BE2C (cell line): ENCODE measurements around the gene MAGEA2B.
"Not testable (repeated sequence)": the region's sequence is repeated elsewhere in the genome, so short reads cannot be mapped to it uniquely, and the experiment has no call there.

Experiments
- DNase-seq: peaks from one replicate; pipeline ENCODE4 v3.0.0-alpha.2; 2020
- H3K27me3 ChIP-seq: fragments of 250-450 bp; sonication (Bioruptor Pico); 2 replicates; pipeline ENCODE4 v1.5.1; 2020; ENCODE audit warnings: mild to moderate bottlenecking
- H3K36me3 ChIP-seq: fragments of 250-450 bp; sonication (Bioruptor Pico); 2 replicates; pipeline ENCODE4 v1.5.1; 2020; ENCODE audit warnings: mild to moderate bottlenecking
- H3K4me1 ChIP-seq: fragments of 250-450 bp; sonication (Bioruptor Pico); 2 replicates; pipeline ENCODE4 v1.5.1; 2020
- H3K4me3 ChIP-seq: 2 replicates; pipeline ENCODE4 v1.5.1; 2011; ENCODE audit warnings: low read depth, low read length
- H3K9me3 ChIP-seq: fragments of 250-450 bp; sonication (Bioruptor Pico); 2 replicates; pipeline ENCODE4 v1.5.1; 2020
- TF ChIP-seq, protein P1 (sequence below): IDR thresholded peaks from 2 replicates; pipeline ENCODE4 v1.5.1; 2012; ENCODE audit warnings: mild to moderate bottlenecking, low read depth, low read length

The MAGEA2B gene

GRCh38 chrX:152725409-152725808 lies 11.0 kb downstream of the MAGEA2B start:
- H3K4me1 ChIP-seq = no peaks in the 10 kb centered on the region
- TF ChIP-seq, protein P1, sequence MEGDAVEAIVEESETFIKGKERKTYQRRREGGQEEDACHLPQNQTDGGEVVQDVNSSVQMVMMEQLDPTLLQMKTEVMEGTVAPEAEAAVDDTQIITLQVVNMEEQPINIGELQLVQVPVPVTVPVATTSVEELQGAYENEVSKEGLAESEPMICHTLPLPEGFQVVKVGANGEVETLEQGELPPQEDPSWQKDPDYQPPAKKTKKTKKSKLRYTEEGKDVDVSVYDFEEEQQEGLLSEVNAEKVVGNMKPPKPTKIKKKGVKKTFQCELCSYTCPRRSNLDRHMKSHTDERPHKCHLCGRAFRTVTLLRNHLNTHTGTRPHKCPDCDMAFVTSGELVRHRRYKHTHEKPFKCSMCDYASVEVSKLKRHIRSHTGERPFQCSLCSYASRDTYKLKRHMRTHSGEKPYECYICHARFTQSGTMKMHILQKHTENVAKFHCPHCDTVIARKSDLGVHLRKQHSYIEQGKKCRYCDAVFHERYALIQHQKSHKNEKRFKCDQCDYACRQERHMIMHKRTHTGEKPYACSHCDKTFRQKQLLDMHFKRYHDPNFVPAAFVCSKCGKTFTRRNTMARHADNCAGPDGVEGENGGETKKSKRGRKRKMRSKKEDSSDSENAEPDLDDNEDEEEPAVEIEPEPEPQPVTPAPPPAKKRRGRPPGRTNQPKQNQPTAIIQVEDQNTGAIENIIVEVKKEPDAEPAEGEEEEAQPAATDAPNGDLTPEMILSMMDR = no peak
- no peak for DNase-seq

GRCh38 chrX:152733261-152733975 lies 19.0 kb downstream of the MAGEA2B start, which contains the start of the genes CSAG1 and MAGEA12:
Gene CSAG1, minus strand, starts transcription at chrX:152733721. Its CDS starts 1,261 bp downstream, at chrX:152732460.
Gene MAGEA12, plus strand, starts transcription at chrX:152733757. Its CDS starts 2,405 bp downstream, at chrX:152736162.
- H3K27me3 ChIP-seq = no peaks in the 10 kb centered on the region
- no peaks in the 10 kb centered on the region for H3K4me1 ChIP-seq
- no peaks in the 10 kb centered on the region for H3K9me3 ChIP-seq
- TF ChIP-seq, protein P1 = no peak
- no peak within 1 kb of the TSS for H3K4me3 ChIP-seq
- no peak for DNase-seq
- no peaks in the 10 kb centered on the region for H3K36me3 ChIP-seq

More at GRCh38 chrX:152725409-152725808, 11.0 kb downstream of the MAGEA2B start:
- Histone ChIP-seq H3K27me3 (no peaks in the 10 kb centered on the region), H3K9me3 (no peaks in the 10 kb centered on the region), H3K36me3 (no peaks in the 10 kb centered on the region), H3K4me3 (no peak overlapping the region)

DNA sequence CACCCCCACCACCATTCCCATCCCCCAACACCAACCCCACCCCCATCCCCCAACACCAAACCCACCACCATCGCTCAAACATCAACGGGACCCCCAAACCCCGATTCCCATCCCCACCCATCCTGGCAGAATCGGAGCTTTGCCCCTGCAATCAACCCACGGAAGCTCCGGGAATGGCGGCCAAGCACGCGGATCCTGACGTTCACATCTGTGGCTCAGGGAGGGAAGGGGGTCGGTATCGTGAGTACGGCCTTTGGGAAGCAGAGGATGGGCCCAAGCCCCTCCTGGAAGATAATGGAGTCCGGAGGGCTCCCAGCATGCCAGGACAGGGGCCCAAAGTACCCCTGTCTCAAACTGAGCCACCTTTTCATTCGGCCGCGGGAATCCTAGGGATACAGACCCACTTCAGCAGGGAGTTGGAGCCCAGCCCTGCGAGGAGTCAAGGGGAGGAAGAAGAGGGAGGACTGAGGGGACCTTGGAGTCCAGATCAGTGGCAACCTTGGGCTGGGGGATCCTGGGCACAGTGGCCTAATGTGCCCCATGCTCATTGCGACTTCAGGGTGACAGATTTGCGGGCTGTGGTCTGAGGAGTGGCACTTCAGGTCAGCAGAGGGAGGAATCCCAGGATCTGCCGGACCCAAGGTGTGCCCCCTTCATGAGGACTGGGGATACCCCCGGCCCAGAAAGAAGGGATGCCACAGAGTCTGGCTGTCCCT lies 19.9 kb downstream of the MAGEA2B start:
- not testable (repeated sequence) for H3K27me3 ChIP-seq, H3K4me3 ChIP-seq, H3K4me1 ChIP-seq, H3K36me3 ChIP-seq, DNase-seq, H3K9me3 ChIP-seq

DNA sequence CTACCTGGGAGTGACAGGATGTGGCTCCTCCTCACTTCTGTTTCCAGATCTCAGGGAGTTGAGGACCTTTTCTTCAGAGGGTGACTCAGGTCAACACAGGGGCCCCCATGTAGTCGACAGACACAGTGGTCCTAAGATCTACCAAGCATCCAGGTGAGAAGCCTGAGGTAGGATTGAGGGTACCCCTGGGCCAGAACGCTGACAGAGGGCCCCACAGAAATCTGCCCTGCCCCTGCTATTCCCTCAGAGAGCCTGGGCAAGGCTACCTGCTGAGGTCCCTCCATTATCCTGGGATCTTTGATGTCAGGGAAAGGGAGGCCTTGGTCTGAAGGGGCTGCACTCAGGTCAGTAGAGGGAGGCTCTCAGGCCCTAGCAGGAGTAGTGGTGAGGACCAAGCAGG lies 20.7 kb downstream of the MAGEA2B start:
- TF ChIP-seq, protein P1 = no peak
- Histone ChIP-seq H3K4me1 (no peaks in the 10 kb centered on the region), H3K9me3 (no peaks in the 10 kb centered on the region), H3K4me3 (no peak overlapping the region), H3K36me3 (no peaks in the 10 kb centered on the region), H3K27me3 (no peaks in the 10 kb centered on the region)
- DNase-seq = no peak

DNA sequence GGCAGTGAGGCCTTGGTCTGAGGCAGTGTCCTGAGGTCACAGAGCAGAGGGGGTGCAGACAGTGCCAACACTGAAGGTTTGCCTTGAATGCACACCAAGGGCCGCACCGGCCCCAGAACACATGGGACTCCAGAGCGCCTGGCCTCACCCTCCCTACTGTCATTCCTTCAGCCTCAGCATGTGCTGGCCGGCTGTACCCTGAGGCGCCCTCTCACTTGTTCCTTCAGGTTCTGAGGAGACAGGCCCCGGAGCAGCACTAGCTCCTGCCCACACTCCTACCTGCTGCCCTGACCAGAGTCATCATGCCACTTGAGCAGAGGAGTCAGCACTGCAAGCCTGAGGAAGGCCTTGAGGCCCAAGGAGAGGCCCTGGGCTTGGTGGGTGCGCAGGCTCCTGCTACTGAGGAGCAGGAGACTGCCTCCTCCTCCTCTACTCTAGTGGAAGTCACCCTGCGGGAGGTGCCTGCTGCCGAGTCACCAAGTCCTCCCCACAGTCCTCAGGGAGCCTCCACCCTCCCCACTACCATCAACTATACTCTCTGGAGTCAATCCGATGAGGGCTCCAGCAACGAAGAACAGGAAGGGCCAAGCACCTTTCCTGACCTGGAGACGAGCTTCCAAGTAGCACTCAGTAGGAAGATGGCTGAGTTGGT lies 21.6 kb downstream of the MAGEA2B start:
- H3K36me3 ChIP-seq = no peaks in the 10 kb centered on the region
- no peaks in the 10 kb centered on the region for H3K27me3 ChIP-seq
- H3K9me3 ChIP-seq = no peaks in the 10 kb centered on the region
- no peak for DNase-seq
- no peaks in the 10 kb centered on the region for H3K4me1 ChIP-seq
- H3K4me3 ChIP-seq = no peak overlapping the region
- TF ChIP-seq, protein P1 = no peak

DNA sequence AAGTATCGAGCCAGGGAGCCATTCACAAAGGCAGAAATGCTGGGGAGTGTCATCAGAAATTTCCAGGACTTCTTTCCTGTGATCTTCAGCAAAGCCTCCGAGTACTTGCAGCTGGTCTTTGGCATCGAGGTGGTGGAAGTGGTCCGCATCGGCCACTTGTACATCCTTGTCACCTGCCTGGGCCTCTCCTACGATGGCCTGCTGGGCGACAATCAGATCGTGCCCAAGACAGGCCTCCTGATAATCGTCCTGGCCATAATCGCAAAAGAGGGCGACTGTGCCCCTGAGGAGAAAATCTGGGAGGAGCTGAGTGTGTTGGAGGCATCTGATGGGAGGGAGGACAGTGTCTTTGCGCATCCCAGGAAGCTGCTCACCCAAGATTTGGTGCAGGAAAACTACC lies 22.1 kb downstream of the MAGEA2B start:
- not testable (repeated sequence) for DNase-seq, H3K4me3 ChIP-seq, H3K9me3 ChIP-seq, H3K4me1 ChIP-seq, H3K27me3 ChIP-seq, H3K36me3 ChIP-seq

GRCh38 chrX:152738560-152738959 lies 24.1 kb downstream of the MAGEA2B start:
- H3K27me3 ChIP-seq = no peaks in the 10 kb centered on the region
- H3K4me3 ChIP-seq = no peak overlapping the region
- H3K4me1 ChIP-seq = no peaks in the 10 kb centered on the region
- H3K9me3 ChIP-seq = no peaks in the 10 kb centered on the region
- TF ChIP-seq, protein P1 = no peak
- no peak for DNase-seq
- no peaks in the 10 kb centered on the region for H3K36me3 ChIP-seq

GRCh38 chrX:152753686-152754650 lies 39.5 kb downstream of the MAGEA2B start, which contains the start of gene MAGEA2:
Gene MAGEA2, minus strand, starts transcription at chrX:152753842. Its CDS starts 2,479 bp downstream, at chrX:152751363.
- not testable (repeated sequence) for H3K4me3 ChIP-seq, H3K9me3 ChIP-seq, DNase-seq, H3K36me3 ChIP-seq, H3K4me1 ChIP-seq, H3K27me3 ChIP-seq

GRCh38 chrX:152754871-152755270 lies 40.4 kb downstream of the MAGEA2B start:
- not testable (repeated sequence) for H3K9me3 ChIP-seq, H3K36me3 ChIP-seq, H3K4me3 ChIP-seq, H3K4me1 ChIP-seq, DNase-seq, H3K27me3 ChIP-seq
